HEK293 (cell line): ENCODE measurements around the gene JAZF1.

ENCODE experiments used
- CTCF ChIA-PET: fragments of 350-600 bp; formaldehyde crosslinking; extraction: SDS; loops from one replicate; lab custom pipeline; 2021; ENCODE audit warnings: antibody characterized with exemption; lab: Yijun Ruan, JAX
- POLR2A ChIA-PET: fragments of 300-600 bp; formaldehyde crosslinking; extraction: SDS; loops from one replicate; lab custom pipeline; 2020; ENCODE audit warnings: antibody characterized with exemption, inconsistent platforms; lab: Yijun Ruan, JAX
- H3K27ac ChIP-seq: fragments of 200-500 bp; sonication (Bioruptor generic); 2 replicates; pipeline ENCODE4 v1.5.1; 2014; ENCODE audit warnings: low read depth, low read length, control low read depth, inconsistent platforms; ENCODE audit errors: extremely low read depth
- H3K36me3 ChIP-seq, 2 experiments: fragments of 200-500 bp in 1 of 2; sonication (Bioruptor generic) in 1 of 2; 1 replicate in 1 of 2; 2 replicates in 1 of 2; pipeline ENCODE4 v1.5.1; 2014 to 2017; ENCODE audit warnings: inconsistent platforms in 2 of 2, low read length in 2 of 2; ENCODE audit not compliant: control insufficient read depth in 2 of 2, insufficient read depth in 1 of 2
- H3K4me1 ChIP-seq: fragments of 200-500 bp; sonication (Bioruptor generic); 2 replicates; pipeline ENCODE4 v1.5.1; 2014; ENCODE audit warnings: mild to moderate bottlenecking, low read length, inconsistent platforms; ENCODE audit not compliant: control insufficient read depth, insufficient read depth
- H3K4me3 ChIP-seq: 2 replicates; pipeline ENCODE4 v1.5.1; 2011; ENCODE audit warnings: low read depth, mild to moderate bottlenecking, control low read depth, low read length, moderate library complexity
- H3K9me3 ChIP-seq: fragments of 200-500 bp; sonication (Bioruptor generic); 2 replicates; pipeline ENCODE4 v1.5.1; 2014; ENCODE audit warnings: low read depth, low read length, inconsistent platforms; ENCODE audit not compliant: control insufficient read depth, insufficient read depth
- ZFHX2 ChIP-seq: fragments of 450-650 bp; formaldehyde crosslinking; conservative IDR thresholded peaks from 2 replicates; pipeline ENCODE4 v1.5.1; 2016; ENCODE audit warnings: missing biosample characterization, missing genetic modification characterization
- ZNF112 ChIP-seq: fragments of 450-650 bp; formaldehyde crosslinking; IDR thresholded peaks from 2 replicates; pipeline ENCODE4 v1.5.0; 2017; ENCODE audit warnings: missing biosample characterization, missing genetic modification characterization
- ZNF2 ChIP-seq: fragments of 450-650 bp; formaldehyde crosslinking; IDR thresholded peaks from 2 replicates; pipeline ENCODE4 v1.5.1; 2016; ENCODE audit warnings: missing biosample characterization, missing genetic modification characterization
- ZNF24 ChIP-seq: fragments of 450-650 bp; formaldehyde crosslinking; IDR thresholded peaks from 2 replicates; pipeline ENCODE4 v1.5.1; 2016; ENCODE audit warnings: missing biosample characterization, missing genetic modification characterization
- ZNF501 ChIP-seq: fragments of 450-650 bp; formaldehyde crosslinking; IDR thresholded peaks from 2 replicates; pipeline ENCODE4 v1.5.1; 2016; ENCODE audit warnings: missing biosample characterization, missing genetic modification characterization
- ZNF510 ChIP-seq: fragments of 450-650 bp; formaldehyde crosslinking; IDR thresholded peaks from 2 replicates; pipeline ENCODE4 v1.5.1; 2018; ENCODE audit warnings: mild to moderate bottlenecking, missing genetic modification characterization, missing biosample characterization; ENCODE audit not compliant: insufficient replicate concordance
- ZNF654 ChIP-seq: fragments of 450-650 bp; formaldehyde crosslinking; IDR thresholded peaks from 2 replicates; pipeline ENCODE4 v1.5.1; 2016; ENCODE audit warnings: low read depth, missing biosample characterization, missing genetic modification characterization
- ZNF670 ChIP-seq: fragments of 450-650 bp; formaldehyde crosslinking; IDR thresholded peaks from 2 replicates; pipeline ENCODE4 v1.5.1; 2016; ENCODE audit warnings: missing biosample characterization, missing genetic modification characterization, low read depth
- ZNF776 ChIP-seq: fragments of 450-650 bp; formaldehyde crosslinking; IDR thresholded peaks from 2 replicates; pipeline ENCODE4 v1.5.0; 2017; ENCODE audit warnings: missing biosample characterization, missing genetic modification characterization, borderline replicate concordance
- TF ChIP-seq, protein P1 (sequence below): fragments of 450-650 bp; formaldehyde crosslinking; IDR thresholded peaks from 2 replicates; pipeline ENCODE4 v1.5.1; 2016; ENCODE audit warnings: missing biosample characterization, missing genetic modification characterization
- TF ChIP-seq, protein P2 (sequence below): fragments of 450-650 bp; formaldehyde crosslinking; optimal IDR thresholded peaks from 2 replicates; pipeline ENCODE3; 2016; ENCODE audit warnings: missing biosample characterization, mild to moderate bottlenecking, missing genetic modification characterization
- TF ChIP-seq, protein P3 (sequence below): fragments of 450-650 bp; formaldehyde crosslinking; IDR thresholded peaks from 2 replicates; pipeline ENCODE4 v1.5.1; 2016; ENCODE audit warnings: missing biosample characterization, missing genetic modification characterization
- TF ChIP-seq, protein P4 (sequence below): fragments of 450-650 bp; formaldehyde crosslinking; conservative IDR thresholded peaks from 2 replicates; pipeline ENCODE4 v1.5.1; 2016; ENCODE audit warnings: low read depth, missing biosample characterization, missing genetic modification characterization
- TF ChIP-seq, protein P5 (sequence below): fragments of 450-650 bp; formaldehyde crosslinking; IDR thresholded peaks from 2 replicates; pipeline ENCODE4 v1.5.1; 2016; ENCODE audit warnings: missing biosample characterization, missing genetic modification characterization, borderline replicate concordance

JAZF1 gene

DNA sequence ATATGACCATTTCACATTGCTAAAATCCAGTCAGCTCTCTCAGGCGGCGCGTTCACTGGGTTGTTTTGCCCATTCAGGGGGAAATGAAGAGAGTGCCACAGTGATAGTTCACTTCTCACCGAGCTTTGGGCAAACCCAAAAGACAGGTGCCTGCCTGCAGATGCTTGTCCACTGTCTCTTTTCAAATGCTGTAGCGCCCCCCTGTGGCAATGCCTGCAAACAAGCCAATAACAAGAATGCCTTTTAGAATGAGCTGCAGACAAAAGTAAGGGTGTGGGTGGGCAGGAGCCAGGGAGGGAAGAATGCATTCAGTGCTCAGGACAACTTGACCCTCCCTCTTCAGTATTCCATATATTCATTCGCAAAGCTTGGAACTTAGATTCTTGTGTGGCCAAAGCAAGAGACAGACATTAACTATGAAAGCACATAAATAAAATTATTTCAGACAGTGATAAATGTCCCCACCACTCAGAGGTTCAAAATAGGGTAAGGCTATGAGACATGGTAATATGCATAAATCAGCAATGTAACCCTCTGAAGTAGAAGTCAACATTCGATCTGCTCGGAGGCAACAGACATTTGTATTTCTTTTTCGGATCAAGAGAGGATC lies 86.9 kb downstream of the JAZF1 start:
- TF ChIP-seq, protein P1, sequence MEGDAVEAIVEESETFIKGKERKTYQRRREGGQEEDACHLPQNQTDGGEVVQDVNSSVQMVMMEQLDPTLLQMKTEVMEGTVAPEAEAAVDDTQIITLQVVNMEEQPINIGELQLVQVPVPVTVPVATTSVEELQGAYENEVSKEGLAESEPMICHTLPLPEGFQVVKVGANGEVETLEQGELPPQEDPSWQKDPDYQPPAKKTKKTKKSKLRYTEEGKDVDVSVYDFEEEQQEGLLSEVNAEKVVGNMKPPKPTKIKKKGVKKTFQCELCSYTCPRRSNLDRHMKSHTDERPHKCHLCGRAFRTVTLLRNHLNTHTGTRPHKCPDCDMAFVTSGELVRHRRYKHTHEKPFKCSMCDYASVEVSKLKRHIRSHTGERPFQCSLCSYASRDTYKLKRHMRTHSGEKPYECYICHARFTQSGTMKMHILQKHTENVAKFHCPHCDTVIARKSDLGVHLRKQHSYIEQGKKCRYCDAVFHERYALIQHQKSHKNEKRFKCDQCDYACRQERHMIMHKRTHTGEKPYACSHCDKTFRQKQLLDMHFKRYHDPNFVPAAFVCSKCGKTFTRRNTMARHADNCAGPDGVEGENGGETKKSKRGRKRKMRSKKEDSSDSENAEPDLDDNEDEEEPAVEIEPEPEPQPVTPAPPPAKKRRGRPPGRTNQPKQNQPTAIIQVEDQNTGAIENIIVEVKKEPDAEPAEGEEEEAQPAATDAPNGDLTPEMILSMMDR (tag by site-specific recombination): 0 out of 2 replicates have a peak, but pooled peaks have one; percentile 17
- TF ChIP-seq ZNF501 (tag by site-specific recombination) (no peak), ZNF654 (tag by site-specific recombination) (peak; percentile 78), ZFHX2 (tag by site-specific recombination) (0 out of 2 replicates have a peak, but pooled peaks have one; percentile 12)
- TF ChIP-seq, all 188 proteins: peak for 3
- Histone ChIP-seq H3K9me3 (no peaks in the 10 kb centered on the region), H3K36me3 (no peaks in the 10 kb centered on the region), H3K27ac (no peak overlapping the region), H3K4me3 (no peak overlapping the region), H3K4me1 (no peaks in the 10 kb centered on the region)
- ChIA-PET CTCF (interaction anchor here (0.6 to 6.5 kb wide), 48 partner anchors 9 to 1256 kb away, joined by 3 to 82 read pairs (median 4); no protein-coding TSS in a partner anchor), POLR2A (interaction anchor here (0.6 to 1.1 kb wide), 2 partner anchors 32 to 42 kb away, joined by 3 to 4 read pairs; no protein-coding TSS in a partner anchor)

DNA sequence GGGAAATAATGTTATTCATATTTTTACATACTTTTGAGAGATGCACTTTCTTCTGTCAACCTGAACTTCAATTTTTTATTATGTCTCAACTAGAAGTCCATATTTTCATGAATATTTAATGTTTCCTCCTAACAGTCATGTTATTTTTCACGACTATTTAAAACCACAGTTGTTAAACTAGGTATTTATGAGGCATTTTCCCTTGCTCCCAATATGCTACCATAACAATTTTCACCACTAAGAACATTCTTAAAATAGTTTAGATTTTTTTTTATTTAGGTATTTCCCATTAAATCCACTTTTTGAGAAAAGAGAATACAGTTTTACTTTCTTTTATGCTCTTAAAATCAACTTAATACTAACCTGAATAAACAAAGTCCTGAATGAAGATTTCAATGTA lies 89.4 kb downstream of the JAZF1 start:
- TF ChIP-seq ZNF24 (tag by site-specific recombination) (no peak), ZNF776 (tag by site-specific recombination) (no peak), ZNF112 (tag by site-specific recombination) (no peak), ZNF510 (tag by site-specific recombination) (no peak), ZNF670 (no peak), ZNF2 (no peak)
- TF ChIP-seq, protein P2, sequence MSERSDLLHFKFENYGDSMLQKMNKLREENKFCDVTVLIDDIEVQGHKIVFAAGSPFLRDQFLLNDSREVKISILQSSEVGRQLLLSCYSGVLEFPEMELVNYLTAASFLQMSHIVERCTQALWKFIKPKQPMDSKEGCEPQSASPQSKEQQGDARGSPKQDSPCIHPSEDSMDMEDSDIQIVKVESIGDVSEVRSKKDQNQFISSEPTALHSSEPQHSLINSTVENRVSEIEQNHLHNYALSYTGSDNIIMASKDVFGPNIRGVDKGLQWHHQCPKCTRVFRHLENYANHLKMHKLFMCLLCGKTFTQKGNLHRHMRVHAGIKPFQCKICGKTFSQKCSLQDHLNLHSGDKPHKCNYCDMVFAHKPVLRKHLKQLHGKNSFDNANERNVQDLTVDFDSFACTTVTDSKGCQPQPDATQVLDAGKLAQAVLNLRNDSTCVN (tag by site-specific recombination): no peak
- TF ChIP-seq, protein P3, sequence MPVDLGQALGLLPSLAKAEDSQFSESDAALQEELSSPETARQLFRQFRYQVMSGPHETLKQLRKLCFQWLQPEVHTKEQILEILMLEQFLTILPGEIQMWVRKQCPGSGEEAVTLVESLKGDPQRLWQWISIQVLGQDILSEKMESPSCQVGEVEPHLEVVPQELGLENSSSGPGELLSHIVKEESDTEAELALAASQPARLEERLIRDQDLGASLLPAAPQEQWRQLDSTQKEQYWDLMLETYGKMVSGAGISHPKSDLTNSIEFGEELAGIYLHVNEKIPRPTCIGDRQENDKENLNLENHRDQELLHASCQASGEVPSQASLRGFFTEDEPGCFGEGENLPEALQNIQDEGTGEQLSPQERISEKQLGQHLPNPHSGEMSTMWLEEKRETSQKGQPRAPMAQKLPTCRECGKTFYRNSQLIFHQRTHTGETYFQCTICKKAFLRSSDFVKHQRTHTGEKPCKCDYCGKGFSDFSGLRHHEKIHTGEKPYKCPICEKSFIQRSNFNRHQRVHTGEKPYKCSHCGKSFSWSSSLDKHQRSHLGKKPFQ: no peak
- TF ChIP-seq, protein P4, sequence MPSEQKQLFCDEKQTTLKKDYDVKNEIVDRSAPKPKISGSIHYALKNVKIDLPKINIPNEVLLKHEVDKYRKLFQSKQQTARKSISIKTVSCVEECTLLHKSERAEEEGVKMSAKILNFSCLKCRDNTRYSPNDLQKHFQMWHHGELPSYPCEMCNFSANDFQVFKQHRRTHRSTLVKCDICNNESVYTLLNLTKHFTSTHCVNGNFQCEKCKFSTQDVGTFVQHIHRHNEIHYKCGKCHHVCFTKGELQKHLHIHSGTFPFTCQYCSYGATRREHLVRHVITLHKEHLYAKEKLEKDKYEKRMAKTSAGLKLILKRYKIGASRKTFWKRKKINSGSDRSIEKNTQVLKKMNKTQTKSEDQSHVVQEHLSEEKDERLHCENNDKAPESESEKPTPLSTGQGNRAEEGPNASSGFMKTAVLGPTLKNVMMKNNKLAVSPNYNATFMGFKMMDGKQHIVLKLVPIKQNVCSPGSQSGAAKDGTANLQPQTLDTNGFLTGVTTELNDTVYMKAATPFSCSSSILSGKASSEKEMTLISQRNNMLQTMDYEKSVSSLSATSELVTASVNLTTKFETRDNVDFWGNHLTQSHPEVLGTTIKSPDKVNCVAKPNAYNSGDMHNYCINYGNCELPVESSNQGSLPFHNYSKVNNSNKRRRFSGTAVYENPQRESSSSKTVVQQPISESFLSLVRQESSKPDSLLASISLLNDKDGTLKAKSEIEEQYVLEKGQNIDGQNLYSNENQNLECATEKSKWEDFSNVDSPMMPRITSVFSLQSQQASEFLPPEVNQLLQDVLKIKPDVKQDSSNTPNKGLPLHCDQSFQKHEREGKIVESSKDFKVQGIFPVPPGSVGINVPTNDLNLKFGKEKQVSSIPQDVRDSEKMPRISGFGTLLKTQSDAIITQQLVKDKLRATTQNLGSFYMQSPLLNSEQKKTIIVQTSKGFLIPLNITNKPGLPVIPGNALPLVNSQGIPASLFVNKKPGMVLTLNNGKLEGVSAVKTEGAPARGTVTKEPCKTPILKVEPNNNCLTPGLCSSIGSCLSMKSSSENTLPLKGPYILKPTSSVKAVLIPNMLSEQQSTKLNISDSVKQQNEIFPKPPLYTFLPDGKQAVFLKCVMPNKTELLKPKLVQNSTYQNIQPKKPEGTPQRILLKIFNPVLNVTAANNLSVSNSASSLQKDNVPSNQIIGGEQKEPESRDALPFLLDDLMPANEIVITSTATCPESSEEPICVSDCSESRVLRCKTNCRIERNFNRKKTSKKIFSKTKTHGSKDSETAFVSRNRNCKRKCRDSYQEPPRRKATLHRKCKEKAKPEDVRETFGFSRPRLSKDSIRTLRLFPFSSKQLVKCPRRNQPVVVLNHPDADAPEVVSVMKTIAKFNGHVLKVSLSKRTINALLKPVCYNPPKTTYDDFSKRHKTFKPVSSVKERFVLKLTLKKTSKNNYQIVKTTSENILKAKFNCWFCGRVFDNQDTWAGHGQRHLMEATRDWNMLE: no peak
- TF ChIP-seq, protein P5, sequence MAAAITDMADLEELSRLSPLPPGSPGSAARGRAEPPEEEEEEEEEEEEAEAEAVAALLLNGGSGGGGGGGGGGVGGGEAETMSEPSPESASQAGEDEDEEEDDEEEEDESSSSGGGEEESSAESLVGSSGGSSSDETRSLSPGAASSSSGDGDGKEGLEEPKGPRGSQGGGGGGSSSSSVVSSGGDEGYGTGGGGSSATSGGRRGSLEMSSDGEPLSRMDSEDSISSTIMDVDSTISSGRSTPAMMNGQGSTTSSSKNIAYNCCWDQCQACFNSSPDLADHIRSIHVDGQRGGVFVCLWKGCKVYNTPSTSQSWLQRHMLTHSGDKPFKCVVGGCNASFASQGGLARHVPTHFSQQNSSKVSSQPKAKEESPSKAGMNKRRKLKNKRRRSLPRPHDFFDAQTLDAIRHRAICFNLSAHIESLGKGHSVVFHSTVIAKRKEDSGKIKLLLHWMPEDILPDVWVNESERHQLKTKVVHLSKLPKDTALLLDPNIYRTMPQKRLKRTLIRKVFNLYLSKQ: no peak

More for the DNA sequence above, 89.4 kb downstream of the JAZF1 start:
- Histone ChIP-seq H3K27ac (no peak overlapping the region), H3K36me3 (no peaks in the 10 kb centered on the region), H3K4me1 (peaks cover 3% of the 10 kb centered on the region; the same call in 1 of the 2 replicates), H3K4me3 (no peak overlapping the region), H3K9me3 (no peaks in the 10 kb centered on the region)
- CTCF ChIA-PET: interaction anchor here (1.2 kb wide), 1 partner anchor 12 kb away, joined by 3 read pairs; no protein-coding TSS in a partner anchor
- POLR2A ChIA-PET: no interaction called here
